GM18870 (cell line): Measurements from ENCODE around the gene GNB2.
"Not testable (repeated sequence)": the region's sequence is repeated elsewhere in the genome, so short reads cannot be mapped to it uniquely, and the experiment has no call there.

Source experiments
- ATAC-seq: cut with Tn5 transposase; IDR thresholded peaks from one replicate; pipeline ENCODE4 v1.9.1; 2021; ENCODE audit warnings: moderate library complexity; ENCODE audit not compliant: unreplicated experiment

The GNB2 gene

GRCh38 chr7:100693312-100694097, 20.0 kb downstream of the GNB2 start:
- no peak for ATAC-seq

- ATAC-seq: no peak
Observed at GRCh38 chr7:100694098-100694745, 20.7 kb downstream of the GNB2 start, which contains the start of gene GIGYF1. GIGYF1 (minus strand) TSS chr7:100694250; CDS start chr7:100688238, 6,012 bp downstream.

GRCh38 chr7:100696123-100696521, 22.6 kb downstream of the GNB2 start:
- ATAC-seq: no peak

- no peak for ATAC-seq
Observed at GRCh38 chr7:100699018-100699417, 25.5 kb downstream of the GNB2 start.

- not testable (repeated sequence) for ATAC-seq
Observed at GRCh38 chr7:100701089-100701488, 27.5 kb downstream of the GNB2 start.

- peak; percentile 63 for ATAC-seq
Observed at GRCh38 chr7:100705320-100705752, 31.8 kb downstream of the GNB2 start.

GRCh38 chr7:100705753-100706671, 32.5 kb downstream of the GNB2 start, which contains the start of gene POP7:
POP7 (plus strand) TSS chr7:100706121; CDS start chr7:100706831, 710 bp downstream.
- peak; percentile 68 for ATAC-seq

GRCh38 chr7:100706672-100707311, 33.3 kb downstream of the GNB2 start:
- no peak for ATAC-seq

- no peak for ATAC-seq
Observed at GRCh38 chr7:100708395-100708794, 34.9 kb downstream of the GNB2 start.

GRCh38 chr7:100710452-100710851, 36.9 kb downstream of the GNB2 start:
- no peak for ATAC-seq

- ATAC-seq: no peak
Observed at GRCh38 chr7:100711369-100711768, 37.8 kb downstream of the GNB2 start.

- ATAC-seq: no peak
Observed at GRCh38 chr7:100714725-100715124, 41.2 kb downstream of the GNB2 start.

- not testable (repeated sequence) for ATAC-seq
Observed at GRCh38 chr7:100717073-100717472, 43.5 kb downstream of the GNB2 start.

GRCh38 chr7:100719523-100720278, 46.2 kb downstream of the GNB2 start:
- ATAC-seq: no peak

- no peak for ATAC-seq
Observed at GRCh38 chr7:100720279-100720670, 46.7 kb downstream of the GNB2 start, which contains the start of gene EPO. EPO (plus strand) TSS chr7:100720468; CDS start chr7:100720981, 513 bp downstream.

- no peak for ATAC-seq
Observed at GRCh38 chr7:100720671-100721504, 47.3 kb downstream of the GNB2 start.

GRCh38 chr7:100721505-100721812, 47.9 kb downstream of the GNB2 start:
- ATAC-seq: no peak

GRCh38 chr7:100722480-100723212, 49.1 kb downstream of the GNB2 start:
- ATAC-seq: no peak
